GM19438 (cell line): ENCODE measurements around the gene DEDD2.
"Not testable (repeated sequence)": the region's sequence is repeated elsewhere in the genome, so short reads cannot be mapped to it uniquely, and the experiment has no call there.

ENCODE experiments used
- ATAC-seq: cut with Tn5 transposase; IDR thresholded peaks from one replicate; pipeline ENCODE4 v1.9.1; 2021; ENCODE audit warnings: low read depth; ENCODE audit not compliant: unreplicated experiment

Gene DEDD2

GRCh38 chr19:42217520-42218437, at the start of gene DEDD2:
TSS of gene DEDD2 (minus strand) at chr19:42217677. CDS start at chr19:42217007, 670 bp downstream.
- ATAC-seq: peak; percentile 52

- ATAC-seq: not testable (repeated sequence)
These were observed 49.6 kb upstream of the DEDD2 start for GRCh38 chr19:42266928-42267603.

GRCh38 chr19:42266105-42266504, 48.6 kb upstream of the DEDD2 start:
- ATAC-seq: not testable (repeated sequence)

- ATAC-seq: no peak
These were observed 44.3 kb upstream of the DEDD2 start for GRCh38 chr19:42261763-42262162.

GRCh38 chr19:42257842-42258241, 40.4 kb upstream of the DEDD2 start:
- not testable (repeated sequence) for ATAC-seq

- ATAC-seq: no peak
These were observed 38.6 kb upstream of the DEDD2 start for GRCh38 chr19:42255766-42256745.

GRCh38 chr19:42254850-42255765, 37.6 kb upstream of the DEDD2 start, which contains the start of gene ERF:
TSS of gene ERF (minus strand) at chr19:42255128. CDS start at chr19:42254999, 129 bp downstream.
- no peak for ATAC-seq

- no peak for ATAC-seq
These were observed 36.8 kb upstream of the DEDD2 start for GRCh38 chr19:42254089-42254849.

GRCh38 chr19:42253245-42254088, 36.0 kb upstream of the DEDD2 start:
- ATAC-seq: no peak

GRCh38 chr19:42252365-42253244, 35.1 kb upstream of the DEDD2 start:
- ATAC-seq: no peak

GRCh38 chr19:42251572-42252358, 34.3 kb upstream of the DEDD2 start:
- no peak for ATAC-seq

GRCh38 chr19:42250666-42251531, 33.4 kb upstream of the DEDD2 start:
- no peak for ATAC-seq

- ATAC-seq: no peak
These were observed 32.7 kb upstream of the DEDD2 start for GRCh38 chr19:42250183-42250665.

GRCh38 chr19:42249769-42250168, 32.3 kb upstream of the DEDD2 start:
- ATAC-seq: no peak
